ENCODE results near the gene PPM1F. TPM values are rescaled to one million over a fixed set of nuclear protein-coding genes. Genes with fewer than 3 reads are reported as not detected.

Gene PPM1F
- total and polyA plus RNA-seq, 2 donors (not counting 1 experiment from before 2014, with no cell fraction given), result 12.5 to 37.0 TPM

DNA sequence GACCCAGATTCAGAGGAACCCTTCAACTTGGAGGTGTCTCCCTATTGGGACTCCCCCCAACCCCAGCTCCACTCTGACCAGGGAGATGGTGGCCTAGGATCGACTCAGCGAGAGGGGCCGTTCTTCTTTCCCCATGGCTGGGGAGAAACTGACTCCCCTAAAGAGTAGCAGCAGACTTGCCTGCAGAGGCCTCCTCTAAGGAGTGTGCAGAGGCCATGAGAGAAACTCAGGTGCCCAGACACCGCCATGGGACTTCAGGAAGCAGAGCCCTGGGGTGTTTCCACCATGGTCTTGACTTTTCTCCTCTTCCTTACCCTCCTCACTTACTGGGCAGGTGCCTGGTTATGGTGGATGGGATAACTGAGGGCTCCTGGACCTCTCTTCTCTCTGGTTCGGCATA, 32.6 kb upstream of the PPM1F start:
- peaks cover 3% of the 10 kb centered on the region for H3K4me1 ChIP-seq (ENCODE audit: control insufficient read depth, extremely low read depth, insufficient read depth, low read length)
- no peak overlapping the region for H3K4me2 ChIP-seq (ENCODE audit: extremely low read depth, insufficient read depth, low read length)
- DNase-seq (ENCODE audit: low read depth in 2 of 2), result no peak
- H3K79me2 ChIP-seq (ENCODE audit: control insufficient read depth, insufficient read depth, low read length), result peaks cover 21% of the 10 kb centered on the region
- H4K20me1 ChIP-seq (ENCODE audit: control insufficient read depth, extremely low read depth, insufficient read depth, low read length), result no peaks in the 10 kb centered on the region
- no peaks in the 10 kb centered on the region for H3K9me3 ChIP-seq (ENCODE audit: control insufficient read depth, insufficient read depth, low read depth, low read length)
- peaks cover 8% of the 10 kb centered on the region for H3K27me3 ChIP-seq (ENCODE audit: control insufficient read depth, insufficient read depth, low read length)
- no peaks in the 10 kb centered on the region for H3K36me3 ChIP-seq (ENCODE audit: control insufficient read depth, insufficient read depth, low read length)
- TF ChIP-seq EZH2 (IDR thresholded peaks at IDR 0.05; ENCODE audit: low read length, missing control alignments) (no peak), CTCF (conservative IDR thresholded peaks at IDR 0.05 in 1 of 2, IDR thresholded peaks at IDR 0.05 in 1 of 2; ENCODE audit: low read depth in 1 of 2, low read length in 2 of 2) (no peak)
- no peak overlapping the region for H3K9ac ChIP-seq (ENCODE audit: insufficient read depth, low read length)
- no peak overlapping the region for H3K4me3 ChIP-seq (replicated peaks in 1 of 4; ENCODE audit: control extremely low read depth in 1 of 4, insufficient read depth in 1 of 4, low read depth in 3 of 4, low read length in 4 of 4)
- no peak overlapping the region for H2AFZ ChIP-seq (ENCODE audit: low read length)
- H3K27ac ChIP-seq (ENCODE audit: insufficient read depth, low read length), result no peak overlapping the region

- peak; percentile 25 to 50 for TF ChIP-seq CTCF (conservative IDR thresholded peaks at IDR 0.05 in 1 of 2, IDR thresholded peaks at IDR 0.05 in 1 of 2; ENCODE audit: low read depth in 1 of 2, low read length in 2 of 2)
- no peak for TF ChIP-seq EZH2 (IDR thresholded peaks at IDR 0.05; ENCODE audit: low read length, missing control alignments)
Measured at GRCh38 chr22:21984793-21985192, 32.1 kb upstream of the PPM1F start.

GRCh38 chr22:21982338-21982965, 29.8 kb upstream of the PPM1F start, which contains the start of gene TOP3B:
TOP3B (minus strand) TSS chr22:21982787; CDS start chr22:21975709, 7,078 bp downstream.
- Histone ChIP-seq H4K20me1 (ENCODE audit: control insufficient read depth, extremely low read depth, insufficient read depth, low read length) (no peaks in the 10 kb centered on the region), H3K4me3 (replicated peaks in 1 of 4; ENCODE audit: control extremely low read depth in 1 of 4, insufficient read depth in 1 of 4, low read depth in 3 of 4, low read length in 4 of 4) (peak within 1 kb of the TSS; percentile 79 to 97 (median 89)), H3K4me1 (ENCODE audit: control insufficient read depth, extremely low read depth, insufficient read depth, low read length) (peaks cover 3% of the 10 kb centered on the region), H3K27me3 (ENCODE audit: control insufficient read depth, insufficient read depth, low read length) (no peaks in the 10 kb centered on the region), H2AFZ (ENCODE audit: low read length) (peak within 1 kb of the TSS; percentile 70), H3K36me3 (ENCODE audit: control insufficient read depth, insufficient read depth, low read length) (peaks cover 3% of the 10 kb centered on the region), H3K79me2 (ENCODE audit: control insufficient read depth, insufficient read depth, low read length) (peaks cover 25% of the 10 kb centered on the region), H3K4me2 (ENCODE audit: extremely low read depth, insufficient read depth, low read length) (peak within 1 kb of the TSS; percentile 96), H3K9me3 (ENCODE audit: control insufficient read depth, insufficient read depth, low read depth, low read length) (no peaks in the 10 kb centered on the region), H3K27ac (ENCODE audit: insufficient read depth, low read length) (peak within 1 kb of the TSS; percentile 82), H3K9ac (ENCODE audit: insufficient read depth, low read length) (peak within 1 kb of the TSS; percentile 91)
- peak; percentile 76 to 78 for DNase-seq (ENCODE audit: low read depth in 2 of 2)
- no peak for TF ChIP-seq CTCF (conservative IDR thresholded peaks at IDR 0.05 in 1 of 2, IDR thresholded peaks at IDR 0.05 in 1 of 2; ENCODE audit: low read depth in 1 of 2, low read length in 2 of 2)
- no peak for TF ChIP-seq EZH2 (IDR thresholded peaks at IDR 0.05; ENCODE audit: low read length, missing control alignments)

More at GRCh38 chr22:21984793-21985192, 32.1 kb upstream of the PPM1F start:
- Histone ChIP-seq H3K36me3 (ENCODE audit: control insufficient read depth, insufficient read depth, low read length) (no peaks in the 10 kb centered on the region), H3K9ac (ENCODE audit: insufficient read depth, low read length) (no peak overlapping the region), H3K4me2 (ENCODE audit: extremely low read depth, insufficient read depth, low read length) (no peak overlapping the region), H3K4me1 (ENCODE audit: control insufficient read depth, extremely low read depth, insufficient read depth, low read length) (peaks cover 3% of the 10 kb centered on the region), H3K4me3 (replicated peaks in 1 of 4; ENCODE audit: control extremely low read depth in 1 of 4, insufficient read depth in 1 of 4, low read depth in 3 of 4, low read length in 4 of 4) (no peak overlapping the region), H3K79me2 (ENCODE audit: control insufficient read depth, insufficient read depth, low read length) (peaks cover 23% of the 10 kb centered on the region), H4K20me1 (ENCODE audit: control insufficient read depth, extremely low read depth, insufficient read depth, low read length) (no peaks in the 10 kb centered on the region), H3K9me3 (ENCODE audit: control insufficient read depth, insufficient read depth, low read depth, low read length) (no peaks in the 10 kb centered on the region), H2AFZ (ENCODE audit: low read length) (no peak overlapping the region), H3K27me3 (ENCODE audit: control insufficient read depth, insufficient read depth, low read length) (peaks cover 8% of the 10 kb centered on the region), H3K27ac (ENCODE audit: insufficient read depth, low read length) (no peak overlapping the region)
- DNase-seq (ENCODE audit: low read depth in 2 of 2), result peak in 1 of 2 donors; percentile 16
